HEK293 (cell line): ENCODE results near the gene AMD1.

ENCODE experiments used
- FEZF1 ChIP-seq: fragments of 450-650 bp; formaldehyde crosslinking; IDR thresholded peaks from 2 replicates; pipeline ENCODE4 v1.5.1; 2016; ENCODE audit warnings: missing biosample characterization, missing genetic modification characterization
- KLF7 ChIP-seq: fragments of 450-650 bp; formaldehyde crosslinking; IDR thresholded peaks from 2 replicates; pipeline ENCODE4 v1.5.1; 2016; ENCODE audit warnings: missing biosample characterization, missing genetic modification characterization, borderline replicate concordance
- OSR2 ChIP-seq: fragments of 450-650 bp; formaldehyde crosslinking; IDR thresholded peaks from 2 replicates; pipeline ENCODE4 v1.5.1; 2016; ENCODE audit warnings: missing biosample characterization, missing genetic modification characterization
- OVOL3 ChIP-seq: fragments of 450-650 bp; formaldehyde crosslinking; IDR thresholded peaks from 2 replicates; pipeline ENCODE4 v1.5.1; 2016; ENCODE audit warnings: missing biosample characterization, missing genetic modification characterization
- PBX3 ChIP-seq: sonication (generic); formaldehyde crosslinking; IDR thresholded peaks from 2 replicates; pipeline ENCODE4 v1.8.1; 2022; ENCODE audit warnings: mild to moderate bottlenecking, moderate library complexity, missing genetic modification reagents
- SP3 ChIP-seq: fragments of 450-650 bp; formaldehyde crosslinking; IDR thresholded peaks from 2 replicates; pipeline ENCODE4 v1.5.1; 2016; ENCODE audit warnings: missing biosample characterization, missing genetic modification characterization
- YY2 ChIP-seq: fragments of 450-650 bp; formaldehyde crosslinking; IDR thresholded peaks from 2 replicates; pipeline ENCODE4 v1.5.1; 2016; ENCODE audit warnings: missing biosample characterization, missing genetic modification characterization
- ZBTB17 ChIP-seq: fragments of 450-650 bp; formaldehyde crosslinking; IDR thresholded peaks from 2 replicates; pipeline ENCODE4 v1.5.1; 2016; ENCODE audit warnings: missing biosample characterization, missing genetic modification characterization
- ZBTB48 ChIP-seq: fragments of 450-650 bp; formaldehyde crosslinking; IDR thresholded peaks from 2 replicates; pipeline ENCODE4 v1.5.1; 2016; ENCODE audit warnings: missing biosample characterization, missing genetic modification characterization
- ZBTB6 ChIP-seq: fragments of 450-650 bp; formaldehyde crosslinking; IDR thresholded peaks from 2 replicates; pipeline ENCODE4 v1.5.1; 2017; ENCODE audit warnings: missing biosample characterization, missing genetic modification characterization
- ZBTB8A ChIP-seq: fragments of 450-650 bp; formaldehyde crosslinking; IDR thresholded peaks from 2 replicates; pipeline ENCODE4 v1.5.1; 2016; ENCODE audit warnings: missing biosample characterization, missing genetic modification characterization
- ZNF174 ChIP-seq: fragments of 450-650 bp; formaldehyde crosslinking; IDR thresholded peaks from 2 replicates; pipeline ENCODE4 v1.5.0; 2017; ENCODE audit warnings: missing biosample characterization, mild to moderate bottlenecking, missing genetic modification characterization
- ZNF184 ChIP-seq: fragments of 450-650 bp; IDR thresholded peaks from 2 replicates; pipeline ENCODE4 v1.5.1; 2018; ENCODE audit warnings: missing biosample characterization, mild to moderate bottlenecking, missing genetic modification characterization
- ZNF202 ChIP-seq: fragments of 450-650 bp; formaldehyde crosslinking; IDR thresholded peaks from 2 replicates; pipeline ENCODE4 v1.5.1; 2016; ENCODE audit warnings: missing biosample characterization, missing genetic modification characterization, borderline replicate concordance
- ZNF221 ChIP-seq: fragments of 450-650 bp; formaldehyde crosslinking; IDR thresholded peaks from 2 replicates; pipeline ENCODE4 v1.5.1; 2017; ENCODE audit warnings: missing biosample characterization, missing genetic modification characterization, borderline replicate concordance
- ZNF292 ChIP-seq: fragments of 450-650 bp; formaldehyde crosslinking; IDR thresholded peaks from 2 replicates; pipeline ENCODE4 v1.5.1; 2016; ENCODE audit warnings: low read depth, missing biosample characterization, missing genetic modification characterization, borderline replicate concordance
- ZNF324 ChIP-seq: fragments of 450-650 bp; formaldehyde crosslinking; IDR thresholded peaks from 2 replicates; pipeline ENCODE4 v1.5.1; 2016; ENCODE audit warnings: missing biosample characterization, missing genetic modification characterization
- ZNF341 ChIP-seq: fragments of 450-650 bp; formaldehyde crosslinking; IDR thresholded peaks from 2 replicates; pipeline ENCODE4; 2016; ENCODE audit warnings: low read depth, missing biosample characterization, missing genetic modification characterization
- ZNF394 ChIP-seq: fragments of 450-650 bp; formaldehyde crosslinking; IDR thresholded peaks from 2 replicates; pipeline ENCODE4 v1.5.1; 2016; ENCODE audit warnings: missing biosample characterization, missing genetic modification characterization, mild to moderate bottlenecking, moderate library complexity, borderline replicate concordance
- ZNF433 ChIP-seq: fragments of 450-650 bp; formaldehyde crosslinking; IDR thresholded peaks from 2 replicates; pipeline ENCODE4 v1.5.1; 2016; ENCODE audit warnings: missing biosample characterization, missing genetic modification characterization, low read depth
- ZNF473 ChIP-seq: fragments of 450-650 bp; formaldehyde crosslinking; IDR thresholded peaks from 2 replicates; pipeline ENCODE4 v1.5.1; 2017; ENCODE audit warnings: missing biosample characterization, missing genetic modification characterization
- ZNF48 ChIP-seq: fragments of 450-650 bp; formaldehyde crosslinking; IDR thresholded peaks from 2 replicates; pipeline ENCODE4 v1.5.1; 2016; ENCODE audit warnings: missing biosample characterization, missing genetic modification characterization
- ZNF510 ChIP-seq: fragments of 450-650 bp; formaldehyde crosslinking; IDR thresholded peaks from 2 replicates; pipeline ENCODE4 v1.5.1; 2018; ENCODE audit warnings: mild to moderate bottlenecking, missing genetic modification characterization, missing biosample characterization; ENCODE audit not compliant: insufficient replicate concordance
- ZNF555 ChIP-seq: fragments of 450-650 bp; formaldehyde crosslinking; conservative IDR thresholded peaks from 2 replicates; pipeline ENCODE4 v1.5.1; 2017; ENCODE audit warnings: missing biosample characterization, mild to moderate bottlenecking, missing genetic modification characterization, inconsistent platforms
- ZNF623 ChIP-seq: fragments of 450-650 bp; formaldehyde crosslinking; IDR thresholded peaks from 2 replicates; pipeline ENCODE4 v1.5.1; 2016; ENCODE audit warnings: missing biosample characterization, missing genetic modification characterization
- ZNF624 ChIP-seq: fragments of 450-650 bp; formaldehyde crosslinking; IDR thresholded peaks from 2 replicates; pipeline ENCODE4 v1.5.1; 2017; ENCODE audit warnings: missing biosample characterization, missing genetic modification characterization
- ZNF629 ChIP-seq: fragments of 450-650 bp; formaldehyde crosslinking; IDR thresholded peaks from 2 replicates; pipeline ENCODE4 v1.5.1; 2017; ENCODE audit warnings: missing biosample characterization, missing genetic modification characterization
- ZNF692 ChIP-seq: fragments of 450-650 bp; formaldehyde crosslinking; IDR thresholded peaks from 2 replicates; pipeline ENCODE4 v1.5.1; 2016; ENCODE audit warnings: missing biosample characterization, missing genetic modification characterization
- ZNF707 ChIP-seq: fragments of 450-650 bp; formaldehyde crosslinking; IDR thresholded peaks from 2 replicates; pipeline ENCODE4 v1.5.1; 2016; ENCODE audit warnings: missing biosample characterization, missing genetic modification characterization
- ZNF768 ChIP-seq: fragments of 450-650 bp; formaldehyde crosslinking; IDR thresholded peaks from 2 replicates; pipeline ENCODE4 v1.5.1; 2018; ENCODE audit warnings: missing biosample characterization, mild to moderate bottlenecking, missing genetic modification characterization
- ZNF791 ChIP-seq: fragments of 450-650 bp; formaldehyde crosslinking; IDR thresholded peaks from 2 replicates; pipeline ENCODE4 v1.5.1; 2016; ENCODE audit warnings: missing biosample characterization, missing genetic modification characterization
- ZSCAN23 ChIP-seq: fragments of 450-650 bp; formaldehyde crosslinking; IDR thresholded peaks from 2 replicates; pipeline ENCODE4 v1.5.1; 2016; ENCODE audit warnings: missing biosample characterization, missing genetic modification characterization
- ZXDB ChIP-seq: fragments of 450-650 bp; formaldehyde crosslinking; IDR thresholded peaks from 2 replicates; pipeline ENCODE4 v1.5.1; 2016; ENCODE audit warnings: missing biosample characterization, missing genetic modification characterization
- TF ChIP-seq, protein P1 (sequence below): fragments of 450-650 bp; formaldehyde crosslinking; IDR thresholded peaks from 2 replicates; pipeline ENCODE4 v1.5.1; 2016; ENCODE audit warnings: missing biosample characterization, missing genetic modification characterization
- TF ChIP-seq, protein P2 (sequence below): fragments of 450-650 bp; formaldehyde crosslinking; IDR thresholded peaks from 2 replicates; pipeline ENCODE4 v1.5.1; 2017; ENCODE audit warnings: missing biosample characterization, mild to moderate bottlenecking, missing genetic modification characterization, moderate library complexity

Gene AMD1

DNA sequence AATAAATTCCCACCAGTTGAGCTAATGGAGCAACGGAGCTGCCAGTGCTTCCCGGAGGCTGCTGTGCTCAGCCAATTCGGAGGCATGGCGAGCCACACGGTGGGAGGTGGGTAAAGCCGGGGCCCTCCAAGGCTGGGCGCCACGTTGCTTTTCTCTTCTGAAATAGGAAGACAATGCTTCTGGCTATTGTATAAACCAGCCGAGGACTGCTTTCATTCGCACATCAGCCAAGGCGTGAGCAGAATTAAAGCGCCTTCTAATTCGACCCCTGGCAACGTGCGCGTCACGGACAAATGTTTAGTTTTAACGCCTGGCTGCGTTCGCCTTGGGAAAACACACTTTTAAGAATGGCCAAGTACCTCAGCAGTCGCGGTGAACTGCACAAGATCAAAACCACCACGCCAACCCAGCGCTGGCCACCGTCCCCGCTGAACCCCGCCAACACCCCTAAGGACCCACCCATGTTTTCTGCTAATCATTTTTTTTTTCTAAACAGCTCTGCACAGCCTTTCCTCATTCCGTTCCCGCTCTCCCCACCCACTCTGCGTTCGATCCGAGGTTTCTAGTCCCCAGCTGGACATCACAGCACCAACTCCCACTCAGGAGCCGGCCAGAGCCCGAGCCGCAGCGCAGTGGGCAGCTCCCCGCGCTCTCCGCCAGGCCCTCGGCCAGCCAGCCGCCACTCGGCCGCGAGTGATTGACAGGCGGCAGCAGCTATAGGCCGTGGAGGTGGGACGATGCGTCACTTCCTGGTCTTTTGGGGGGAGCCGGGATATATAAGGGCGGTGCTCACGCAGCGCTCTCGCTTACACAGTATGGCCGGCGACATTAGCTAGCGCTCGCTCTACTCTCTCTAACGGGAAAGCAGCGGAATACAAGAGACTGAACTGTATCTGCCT is at the start of gene AMD1 (continued):
- TF ChIP-seq ZNF707 (tag by site-specific recombination) (no peak), ZBTB8A (peak; percentile 54; the same call in 1 of the 2 replicates), ZNF324 (peak; percentile 87; the same call in 1 of the 2 replicates), ZNF433 (tag by site-specific recombination) (no peak), ZBTB6 (tag by site-specific recombination) (0 out of 2 replicates have a peak, but pooled peaks have one; percentile 33), ZNF221 (tag by site-specific recombination) (no peak), ZSCAN23 (no peak; the same call in 1 of the 2 replicates), ZNF629 (peak; percentile 62; the same call in 1 of the 2 replicates), ZBTB48 (tag by site-specific recombination) (peak; percentile 81), ZNF510 (tag by site-specific recombination) (no peak), ZNF473 (no peak), ZNF623 (tag by site-specific recombination) (no peak), ZNF341 (tag by site-specific recombination) (peak; percentile 76), ZNF48 (tag by site-specific recombination) (no peak), ZNF768 (peak; percentile 25; the same call in 1 of the 2 replicates), KLF7 (tag by site-specific recombination) (peak; percentile 85; the same call in 1 of the 2 replicates), ZNF791 (tag by site-specific recombination) (no peak), ZNF394 (tag by site-specific recombination) (0 out of 2 replicates have a peak, but pooled peaks have one; percentile 55), YY2 (tag by site-specific recombination) (0 out of 2 replicates have a peak, but pooled peaks have one; percentile 58), OSR2 (tag by site-specific recombination) (no peak), ZNF174 (tag by site-specific recombination) (no peak), ZXDB (peak; percentile 82), ZNF555 (tag by site-specific recombination) (no peak), ZNF624 (tag by site-specific recombination) (no peak; the same call in 1 of the 2 replicates), OVOL3 (tag by site-specific recombination) (no peak), PBX3 (CRISPR knock-in tag) (peak; percentile 100), SP3 (peak; percentile 75), ZNF184 (tag by site-specific recombination) (0 out of 2 replicates have a peak, but pooled peaks have one; percentile 71), FEZF1 (tag by site-specific recombination) (no peak), ZNF292 (tag by site-specific recombination) (no peak), ZNF202 (tag by site-specific recombination) (no peak), ZNF692 (tag by site-specific recombination) (peak; percentile 85), ZBTB17 (tag by site-specific recombination) (peak; percentile 96)
- TF ChIP-seq, protein P1, sequence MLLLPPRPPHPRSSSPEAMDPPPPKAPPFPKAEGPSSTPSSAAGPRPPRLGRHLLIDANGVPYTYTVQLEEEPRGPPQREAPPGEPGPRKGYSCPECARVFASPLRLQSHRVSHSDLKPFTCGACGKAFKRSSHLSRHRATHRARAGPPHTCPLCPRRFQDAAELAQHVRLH: 0 out of 2 replicates have a peak, but pooled peaks have one; percentile 73
- TF ChIP-seq, protein P2, sequence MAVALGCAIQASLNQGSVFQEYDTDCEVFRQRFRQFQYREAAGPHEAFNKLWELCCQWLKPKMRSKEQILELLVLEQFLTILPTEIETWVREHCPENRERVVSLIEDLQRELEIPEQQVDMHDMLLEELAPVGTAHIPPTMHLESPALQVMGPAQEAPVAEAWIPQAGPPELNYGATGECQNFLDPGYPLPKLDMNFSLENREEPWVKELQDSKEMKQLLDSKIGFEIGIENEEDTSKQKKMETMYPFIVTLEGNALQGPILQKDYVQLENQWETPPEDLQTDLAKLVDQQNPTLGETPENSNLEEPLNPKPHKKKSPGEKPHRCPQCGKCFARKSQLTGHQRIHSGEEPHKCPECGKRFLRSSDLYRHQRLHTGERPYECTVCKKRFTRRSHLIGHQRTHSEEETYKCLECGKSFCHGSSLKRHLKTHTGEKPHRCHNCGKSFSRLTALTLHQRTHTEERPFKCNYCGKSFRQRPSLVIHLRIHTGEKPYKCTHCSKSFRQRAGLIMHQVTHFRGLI: peak; percentile 75
- TF ChIP-seq, all 188 proteins: peak for 73
